Suprapubic skin (tissue), 4 donors: Measurements from ENCODE around the gene CLASRP. TPM values are rescaled to one million over a fixed set of nuclear protein-coding genes. Genes with fewer than 3 reads are reported as not detected.

ENCODE experiments used
- DNase-seq, 2 donors: peaks; one replicate each; pipeline ENCODE4 v3.0.0-alpha.2; 2019; ENCODE audit warnings: low spot score in 2 of 2
- H3K27ac ChIP-seq: fragments of 200-600 bp; sonication (generic); one replicate; pipeline ENCODE4 v1.5.1; 2019
- H3K27me3 ChIP-seq: fragments of 200-600 bp; sonication (generic); one replicate; pipeline ENCODE4 v1.5.1; 2019
- H3K36me3 ChIP-seq: fragments of 200-600 bp; sonication (generic); one replicate; pipeline ENCODE4 v1.5.1; 2019
- H3K4me1 ChIP-seq: fragments of 200-600 bp; sonication (generic); one replicate; pipeline ENCODE4 v1.5.1; 2019
- H3K4me3 ChIP-seq: fragments of 200-600 bp; sonication (generic); one replicate; pipeline ENCODE4 v1.5.1; 2019; ENCODE audit warnings: mild to moderate bottlenecking
- H3K9me3 ChIP-seq: fragments of 200-600 bp; sonication (generic); one replicate; pipeline ENCODE4 v1.5.1; 2019
- CTCF ChIP-seq, 2 donors: fragments of 200-600 bp in 1 of 2; fragments of 450-650 bp in 1 of 2; sonication (generic) in 1 of 2; IDR thresholded peaks; one replicate each; pipeline ENCODE4 v1.5.1; 2016 to 2019; ENCODE audit warnings: antibody characterized with exemption in 2 of 2, mild to moderate bottlenecking in 1 of 2, moderate library complexity in 1 of 2
- EP300 ChIP-seq: sonication (generic); formaldehyde crosslinking; IDR thresholded peaks from one replicate; pipeline ENCODE4 v1.6.1; 2017; ENCODE audit warnings: antibody characterized with exemption
- POLR2A ChIP-seq, 2 donors: fragments of 450-650 bp; IDR thresholded peaks; one replicate each; pipeline ENCODE4 v1.6.1; 2017; ENCODE audit warnings: antibody characterized with exemption in 2 of 2, mild to moderate bottlenecking in 2 of 2, moderate library complexity in 2 of 2
- POLR2AphosphoS5 ChIP-seq, 3 donors: sonication (generic); formaldehyde crosslinking; IDR thresholded peaks; one replicate each; pipeline ENCODE4 v1.6.1; 2017; ENCODE audit warnings: antibody characterized with exemption in 3 of 3
- WGBS: methylation state at CpG from one replicate; pipeline ENCODE4 v1.1.5; 2018; 5-methylcytosine and 5-hydroxymethylcytosine counted together
- total RNA-seq, 4 donors: library from RNA; depleted of rRNA; stranded (reverse); fragments of >200 nt; gene quantifications; one replicate each; pipeline ENCODE4 v1.1.0, GENCODE V29; 2016

Gene CLASRP
- total RNA-seq, 4 donors from 2014 or later: 55.3 to 135 (median 84.3) TPM

GRCh38 chr19:45005787-45006186 is 33.1 kb upstream of the CLASRP start:
- no peak for TF ChIP-seq CTCF (IDR thresholded peaks at IDR 0.05)
- no peak for TF ChIP-seq POLR2AphosphoS5 (IDR thresholded peaks at IDR 0.05)
- TF ChIP-seq POLR2A (IDR thresholded peaks at IDR 0.05): no peak
- no peak for TF ChIP-seq EP300
- no peak for DNase-seq
- H3K27me3 ChIP-seq: no peaks in the 10 kb centered on the region
- H3K9me3 ChIP-seq: no peaks in the 10 kb centered on the region
- H3K4me3 ChIP-seq: no peak overlapping the region
- WGBS: 93% methylated on average over 9 of the region's 9 CpGs
- H3K4me1 ChIP-seq: peaks cover 10% of the 10 kb centered on the region
- no peak overlapping the region for H3K27ac ChIP-seq
- H3K36me3 ChIP-seq: peaks cover 7% of the 10 kb centered on the region

- H3K36me3 ChIP-seq: peaks cover 25% of the 10 kb centered on the region
- H3K9me3 ChIP-seq: no peaks in the 10 kb centered on the region
- 61% methylated on average over 9 of the region's 10 CpGs for WGBS
Measured at GRCh38 chr19:45008552-45008951, 30.3 kb upstream of the CLASRP start.

GRCh38 chr19:45009625-45010255 is 29.1 kb upstream of the CLASRP start:
- H3K27ac ChIP-seq: no peak overlapping the region
- no peak for DNase-seq
- H3K4me1 ChIP-seq: no peaks in the 10 kb centered on the region
- H3K9me3 ChIP-seq: no peaks in the 10 kb centered on the region
- no peaks in the 10 kb centered on the region for H3K27me3 ChIP-seq
- 96% methylated on average over 7 of the region's 9 CpGs for WGBS
- no peak overlapping the region for H3K4me3 ChIP-seq
- TF ChIP-seq EP300 (no peak), CTCF (IDR thresholded peaks at IDR 0.05) (no peak), POLR2AphosphoS5 (IDR thresholded peaks at IDR 0.05) (no peak), POLR2A (IDR thresholded peaks at IDR 0.05) (no peak)
- H3K36me3 ChIP-seq: peaks cover 29% of the 10 kb centered on the region

More at GRCh38 chr19:45008552-45008951, 30.3 kb upstream of the CLASRP start:
- TF ChIP-seq EP300 (no peak), POLR2A (IDR thresholded peaks at IDR 0.05) (no peak), CTCF (IDR thresholded peaks at IDR 0.05) (no peak), POLR2AphosphoS5 (IDR thresholded peaks at IDR 0.05) (no peak)
- no peak for DNase-seq
- H3K27me3 ChIP-seq: no peaks in the 10 kb centered on the region
- H3K4me1 ChIP-seq: no peaks in the 10 kb centered on the region
- H3K27ac ChIP-seq: no peak overlapping the region
- no peak overlapping the region for H3K4me3 ChIP-seq

GRCh38 chr19:45010306-45010705 is 28.5 kb upstream of the CLASRP start:
- TF ChIP-seq EP300: no peak
- TF ChIP-seq POLR2AphosphoS5 (IDR thresholded peaks at IDR 0.05): no peak
- no peak for TF ChIP-seq CTCF (IDR thresholded peaks at IDR 0.05)
- TF ChIP-seq POLR2A (IDR thresholded peaks at IDR 0.05): no peak
- Histone ChIP-seq H3K36me3 (peaks cover 33% of the 10 kb centered on the region), H3K27ac (no peak overlapping the region), H3K27me3 (no peaks in the 10 kb centered on the region), H3K4me1 (no peaks in the 10 kb centered on the region), H3K9me3 (no peaks in the 10 kb centered on the region), H3K4me3 (no peak overlapping the region)
- 72% methylated on average over 6 of the region's 6 CpGs for WGBS
- no peak for DNase-seq

GRCh38 chr19:45011959-45012358 is 26.9 kb upstream of the CLASRP start:
- Histone ChIP-seq H3K36me3 (peaks cover 33% of the 10 kb centered on the region), H3K4me1 (peaks cover under 1% of the 10 kb centered on the region), H3K4me3 (no peak overlapping the region), H3K9me3 (no peaks in the 10 kb centered on the region), H3K27ac (no peak overlapping the region), H3K27me3 (no peaks in the 10 kb centered on the region)
- TF ChIP-seq EP300 (no peak), CTCF (IDR thresholded peaks at IDR 0.05) (no peak), POLR2A (IDR thresholded peaks at IDR 0.05) (no peak), POLR2AphosphoS5 (IDR thresholded peaks at IDR 0.05) (no peak)
- 87% methylated on average over 16 of the region's 42 CpGs for WGBS
- DNase-seq: no peak
